Ovary (tissue), 3 donors: ENCODE measurements around the gene PGAM2.

Experiments used
- CTCF ChIP-seq, 3 donors: fragments of 450-650 bp in 2 of 3; fragments of 200-600 bp in 1 of 3; IDR thresholded peaks; one replicate each; pipeline versions ENCODE4 v1.5.1 to v1.8.0; 2016 to 2022; ENCODE audit warnings: antibody characterized with exemption in 3 of 3, mild to moderate bottlenecking in 1 of 3
- EP300 ChIP-seq: sonication (generic); formaldehyde crosslinking; IDR thresholded peaks from one replicate; pipeline ENCODE4 v1.6.1; 2017; ENCODE audit warnings: antibody characterized with exemption
- POLR2A ChIP-seq: fragments of 450-650 bp; IDR thresholded peaks from one replicate; pipeline ENCODE4 v1.6.1; 2017; ENCODE audit warnings: antibody characterized with exemption, mild to moderate bottlenecking, moderate library complexity
- donor health status: DM: no; HTN: no; CAD: no.

DNA sequence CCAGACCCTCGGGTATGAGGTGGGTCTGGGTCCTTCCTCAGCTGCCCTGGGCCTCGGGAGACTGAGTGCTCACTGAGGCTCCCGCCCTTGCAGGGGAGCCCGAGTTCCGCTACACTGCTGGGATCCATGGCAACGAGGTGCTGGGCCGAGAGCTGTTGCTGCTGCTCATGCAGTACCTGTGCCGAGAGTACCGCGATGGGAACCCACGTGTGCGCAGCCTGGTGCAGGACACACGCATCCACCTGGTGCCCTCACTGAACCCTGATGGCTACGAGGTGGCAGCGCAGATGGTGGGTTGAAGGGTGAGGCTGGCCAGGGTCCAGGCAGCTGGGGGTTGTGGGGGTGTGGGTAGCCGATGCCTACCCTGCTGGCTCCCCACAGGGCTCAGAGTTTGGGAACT lies 46.4 kb upstream of the PGAM2 start:
- no peak for TF ChIP-seq POLR2A
- TF ChIP-seq CTCF (IDR thresholded peaks at IDR 0.05): no peak
- TF ChIP-seq EP300: no peak
